GM19455 (cell line): ENCODE data around the gene COL27A1.

Experiments
- ATAC-seq: cut with Tn5 transposase; IDR thresholded peaks from one replicate; pipeline ENCODE4 v1.9.1; 2021; ENCODE audit not compliant: unreplicated experiment

Gene COL27A1

GRCh38 chr9:114299286-114300152, 144.2 kb downstream of the COL27A1 start:
- no peak for ATAC-seq

- no peak for ATAC-seq
These were observed 145.0 kb downstream of the COL27A1 start for GRCh38 chr9:114300153-114300845.

- ATAC-seq: no peak
These were observed 145.8 kb downstream of the COL27A1 start for GRCh38 chr9:114300846-114301797.

- ATAC-seq: no peak
These were observed 146.6 kb downstream of the COL27A1 start for GRCh38 chr9:114301798-114302565.

- no peak for ATAC-seq
These were observed 147.4 kb downstream of the COL27A1 start for GRCh38 chr9:114302727-114303126.

GRCh38 chr9:114303571-114303970, 148.2 kb downstream of the COL27A1 start:
- ATAC-seq: no peak

GRCh38 chr9:114303977-114304376, 148.6 kb downstream of the COL27A1 start:
- no peak for ATAC-seq

GRCh38 chr9:114304416-114305188, 149.3 kb downstream of the COL27A1 start:
- ATAC-seq: no peak

GRCh38 chr9:114307899-114308267, 152.5 kb downstream of the COL27A1 start:
- ATAC-seq: no peak

- ATAC-seq: no peak
These were observed 153.1 kb downstream of the COL27A1 start for GRCh38 chr9:114308361-114308950.

GRCh38 chr9:114309096-114309495, 153.8 kb downstream of the COL27A1 start:
- no peak for ATAC-seq

- ATAC-seq: no peak
These were observed 155.4 kb downstream of the COL27A1 start for GRCh38 chr9:114310471-114311450.

- no peak for ATAC-seq
These were observed 156.5 kb downstream of the COL27A1 start for GRCh38 chr9:114311571-114312512.

- no peak for ATAC-seq
These were observed 157.2 kb downstream of the COL27A1 start for GRCh38 chr9:114312513-114312875.

- no peak for ATAC-seq
These were observed 157.8 kb downstream of the COL27A1 start for GRCh38 chr9:114313186-114313585.

- no peak for ATAC-seq
These were observed 159.0 kb downstream of the COL27A1 start for GRCh38 chr9:114314256-114314867.
